GM23338 (cell line): ENCODE data around the gene SETBP1. TPM values are rescaled to one million over a fixed set of nuclear protein-coding genes. Genes with fewer than 3 reads are reported as not detected.

Source experiments
- ATAC-seq: fragments of 200-7000 bp; cut with Tn5 transposase; 3 replicates; pipeline ENCODE4 v1.9.1; 2020
- DNase-seq: peaks from one replicate; pipeline ENCODE4 v3.0.0-alpha.2; 2015; ENCODE audit warnings: low spot score
- H2AFZ ChIP-seq: fragments of 200-600 bp; sonication (generic); 2 replicates; pipeline ENCODE4 v1.8.0; 2016; ENCODE audit warnings: antibody characterized with exemption, mild to moderate bottlenecking, moderate library complexity
- H3F3A ChIP-seq: fragments of 200-600 bp; sonication (generic); replicated peaks from 2 replicates; pipeline ENCODE4 v1.8.0; 2017; ENCODE audit warnings: antibody characterized with exemption, mixed run types, low read depth
- H3K27ac ChIP-seq: fragments of 200-600 bp; sonication (generic); 2 replicates; pipeline ENCODE4 v1.6.1; 2016; ENCODE audit warnings: low read depth
- H3K27me3 ChIP-seq: fragments of 200-600 bp; sonication (generic); 2 replicates; pipeline ENCODE4 v1.8.0; 2016; ENCODE audit warnings: mild to moderate bottlenecking, mixed run types, moderate library complexity; ENCODE audit not compliant: insufficient read depth
- H3K36me3 ChIP-seq: fragments of 200-600 bp; sonication (generic); 2 replicates; pipeline ENCODE4 v1.8.0; 2016; ENCODE audit warnings: mild to moderate bottlenecking; ENCODE audit not compliant: insufficient read depth
- H3K4me1 ChIP-seq: fragments of 200-600 bp; sonication (generic); 2 replicates; pipeline ENCODE4 v1.8.0; 2016; ENCODE audit warnings: mild to moderate bottlenecking, moderate library complexity; ENCODE audit not compliant: insufficient read depth
- H3K4me2 ChIP-seq: fragments of 200-600 bp; sonication (generic); 2 replicates; pipeline ENCODE4 v1.7.1; 2017; ENCODE audit warnings: mixed run types
- H3K4me3 ChIP-seq: fragments of 200-600 bp; sonication (generic); 2 replicates; pipeline ENCODE4 v1.6.1; 2016; ENCODE audit warnings: mixed run types
- H3K79me2 ChIP-seq: fragments of 200-600 bp; sonication (generic); replicated peaks from 2 replicates; pipeline ENCODE4 v1.8.0; 2017; ENCODE audit warnings: mild to moderate bottlenecking; ENCODE audit not compliant: insufficient read depth
- H3K9me2 ChIP-seq: fragments of 200-600 bp; sonication (generic); 2 replicates; pipeline ENCODE4 v1.8.0; 2017; ENCODE audit not compliant: insufficient read depth
- H4K20me1 ChIP-seq: fragments of 200-600 bp; sonication (generic); replicated peaks from 2 replicates; pipeline ENCODE4 v1.8.0; 2017; ENCODE audit warnings: mild to moderate bottlenecking; ENCODE audit not compliant: insufficient read depth
- H3K27ac Mint-ChIP-seq: 2 replicates; pipeline ENCODE4 v1.8.0; 2020; ENCODE audit warnings: inconsistent platforms, mild to moderate bottlenecking, moderate library complexity, mixed read lengths
- H3K27me3 Mint-ChIP-seq: 3 replicates; pipeline ENCODE4 v1.8.0; 2022; ENCODE audit warnings: low read depth, mild to moderate bottlenecking, moderate library complexity, mixed read lengths, inconsistent platforms; ENCODE audit not compliant: insufficient read depth, poor library complexity
- H3K36me3 Mint-ChIP-seq: 3 replicates; pipeline ENCODE4 v1.8.0; 2021; ENCODE audit warnings: low read depth, mild to moderate bottlenecking, inconsistent platforms, moderate library complexity, mixed read lengths
- H3K4me1 Mint-ChIP-seq: 3 replicates; pipeline ENCODE4 v1.8.0; 2020; ENCODE audit warnings: mild to moderate bottlenecking, inconsistent platforms, mixed read lengths
- H3K4me3 Mint-ChIP-seq: 3 replicates; pipeline ENCODE4 v1.8.0; 2021; ENCODE audit warnings: moderate library complexity, mild to moderate bottlenecking, inconsistent platforms, mixed read lengths
- H3K9me3 Mint-ChIP-seq: 3 replicates; pipeline ENCODE4 v1.8.0; 2020; ENCODE audit warnings: moderate library complexity, mild to moderate bottlenecking, inconsistent platforms, mixed read lengths
- ETS1 ChIP-seq: IDR thresholded peaks from 2 replicates; pipeline ENCODE4 v1.6.1; 2016; ENCODE audit warnings: antibody characterized with exemption
- EZH2 ChIP-seq: fragments of 200-600 bp; sonication (generic); IDR thresholded peaks from one replicate; pipeline ENCODE4 v1.8.0; 2017; ENCODE audit warnings: antibody characterized with exemption, mild to moderate bottlenecking, low read depth; ENCODE audit not compliant: unreplicated experiment
- EZH2phosphoT487 ChIP-seq: fragments of 200-600 bp; sonication (generic); IDR thresholded peaks from one replicate; pipeline ENCODE4 v1.8.1; 2018; ENCODE audit warnings: antibody characterized with exemption; ENCODE audit not compliant: unreplicated experiment
- JUNB ChIP-seq: IDR thresholded peaks from one replicate; pipeline ENCODE4 v1.6.1; 2016; ENCODE audit warnings: antibody characterized with exemption; ENCODE audit not compliant: unreplicated experiment
- STAT1 ChIP-seq: IDR thresholded peaks from one replicate; pipeline ENCODE4 v1.6.1; 2016; ENCODE audit warnings: antibody characterized with exemption; ENCODE audit not compliant: unreplicated experiment
- ZNF114 ChIP-seq: fragments of 250-450 bp; sonication (Bioruptor Pico); IDR thresholded peaks from 2 replicates; pipeline ENCODE4 v1.5.0; 2020; ENCODE audit warnings: mild to moderate bottlenecking, moderate library complexity
- polyA plus RNA-seq: library from polyadenylated mRNA; unstranded; fragments of >200 nt; fragmentation: Nextera tagmentation; extraction: Ambion mirVana; gene quantifications from 2 replicates; pipeline ENCODE4 v1.2.1, GENCODE V29; 2016
- total RNA-seq: library from RNA; depleted of rRNA; stranded (reverse); fragments of >200 nt; shearing (Covaris generic); gene quantifications from 2 replicates; pipeline ENCODE4 v1.2.3, GENCODE V29; 2014
- TF ChIP-seq, protein P1 (sequence below): fragments of 250-450 bp; sonication (Bioruptor Pico); IDR thresholded peaks from 2 replicates; pipeline ENCODE4 v1.5.0; 2020; ENCODE audit warnings: mild to moderate bottlenecking, moderate library complexity

SETBP1 gene
- total and polyA plus RNA-seq, 2 experiments from 2014 or later = 1.6 to 5.5 TPM

- TF ChIP-seq, protein P1, sequence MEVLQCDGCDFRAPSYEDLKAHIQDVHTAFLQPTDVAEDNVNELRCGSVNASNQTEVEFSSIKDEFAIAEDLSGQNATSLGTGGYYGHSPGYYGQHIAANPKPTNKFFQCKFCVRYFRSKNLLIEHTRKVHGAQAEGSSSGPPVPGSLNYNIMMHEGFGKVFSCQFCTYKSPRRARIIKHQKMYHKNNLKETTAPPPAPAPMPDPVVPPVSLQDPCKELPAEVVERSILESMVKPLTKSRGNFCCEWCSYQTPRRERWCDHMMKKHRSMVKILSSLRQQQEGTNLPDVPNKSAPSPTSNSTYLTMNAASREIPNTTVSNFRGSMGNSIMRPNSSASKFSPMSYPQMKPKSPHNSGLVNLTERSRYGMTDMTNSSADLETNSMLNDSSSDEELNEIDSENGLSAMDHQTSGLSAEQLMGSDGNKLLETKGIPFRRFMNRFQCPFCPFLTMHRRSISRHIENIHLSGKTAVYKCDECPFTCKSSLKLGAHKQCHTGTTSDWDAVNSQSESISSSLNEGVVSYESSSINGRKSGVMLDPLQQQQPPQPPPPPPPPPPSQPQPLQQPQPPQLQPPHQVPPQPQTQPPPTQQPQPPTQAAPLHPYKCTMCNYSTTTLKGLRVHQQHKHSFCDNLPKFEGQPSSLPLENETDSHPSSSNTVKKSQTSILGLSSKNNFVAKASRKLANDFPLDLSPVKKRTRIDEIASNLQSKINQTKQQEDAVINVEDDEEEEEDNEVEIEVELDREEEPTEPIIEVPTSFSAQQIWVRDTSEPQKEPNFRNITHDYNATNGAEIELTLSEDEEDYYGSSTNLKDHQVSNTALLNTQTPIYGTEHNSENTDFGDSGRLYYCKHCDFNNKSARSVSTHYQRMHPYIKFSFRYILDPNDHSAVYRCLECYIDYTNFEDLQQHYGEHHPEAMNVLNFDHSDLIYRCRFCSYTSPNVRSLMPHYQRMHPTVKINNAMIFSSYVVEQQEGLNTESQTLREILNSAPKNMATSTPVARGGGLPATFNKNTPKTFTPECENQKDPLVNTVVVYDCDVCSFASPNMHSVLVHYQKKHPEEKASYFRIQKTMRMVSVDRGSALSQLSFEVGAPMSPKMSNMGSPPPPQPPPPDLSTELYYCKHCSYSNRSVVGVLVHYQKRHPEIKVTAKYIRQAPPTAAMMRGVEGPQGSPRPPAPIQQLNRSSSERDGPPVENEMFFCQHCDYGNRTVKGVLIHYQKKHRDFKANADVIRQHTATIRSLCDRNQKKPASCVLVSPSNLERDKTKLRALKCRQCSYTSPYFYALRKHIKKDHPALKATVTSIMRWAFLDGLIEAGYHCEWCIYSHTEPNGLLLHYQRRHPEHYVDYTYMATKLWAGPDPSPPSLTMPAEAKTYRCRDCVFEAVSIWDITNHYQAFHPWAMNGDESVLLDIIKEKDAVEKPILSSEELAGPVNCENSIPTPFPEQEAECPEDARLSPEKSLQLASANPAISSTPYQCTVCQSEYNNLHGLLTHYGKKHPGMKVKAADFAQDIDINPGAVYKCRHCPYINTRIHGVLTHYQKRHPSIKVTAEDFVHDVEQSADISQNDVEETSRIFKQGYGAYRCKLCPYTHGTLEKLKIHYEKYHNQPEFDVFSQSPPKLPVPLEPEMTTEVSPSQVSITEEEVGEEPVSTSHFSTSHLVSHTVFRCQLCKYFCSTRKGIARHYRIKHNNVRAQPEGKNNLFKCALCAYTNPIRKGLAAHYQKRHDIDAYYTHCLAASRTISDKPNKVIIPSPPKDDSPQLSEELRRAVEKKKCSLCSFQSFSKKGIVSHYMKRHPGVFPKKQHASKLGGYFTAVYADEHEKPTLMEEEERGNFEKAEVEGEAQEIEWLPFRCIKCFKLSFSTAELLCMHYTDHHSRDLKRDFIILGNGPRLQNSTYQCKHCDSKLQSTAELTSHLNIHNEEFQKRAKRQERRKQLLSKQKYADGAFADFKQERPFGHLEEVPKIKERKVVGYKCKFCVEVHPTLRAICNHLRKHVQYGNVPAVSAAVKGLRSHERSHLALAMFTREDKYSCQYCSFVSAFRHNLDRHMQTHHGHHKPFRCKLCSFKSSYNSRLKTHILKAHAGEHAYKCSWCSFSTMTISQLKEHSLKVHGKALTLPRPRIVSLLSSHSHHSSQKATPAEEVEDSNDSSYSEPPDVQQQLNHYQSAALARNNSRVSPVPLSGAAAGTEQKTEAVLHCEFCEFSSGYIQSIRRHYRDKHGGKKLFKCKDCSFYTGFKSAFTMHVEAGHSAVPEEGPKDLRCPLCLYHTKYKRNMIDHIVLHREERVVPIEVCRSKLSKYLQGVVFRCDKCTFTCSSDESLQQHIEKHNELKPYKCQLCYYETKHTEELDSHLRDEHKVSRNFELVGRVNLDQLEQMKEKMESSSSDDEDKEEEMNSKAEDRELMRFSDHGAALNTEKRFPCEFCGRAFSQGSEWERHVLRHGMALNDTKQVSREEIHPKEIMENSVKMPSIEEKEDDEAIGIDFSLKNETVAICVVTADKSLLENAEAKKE (CRISPR knock-in tag) = no peak
- no peak for TF ChIP-seq STAT1
- no peak for TF ChIP-seq ETS1
- no peak for TF ChIP-seq ZNF114
- no peak for TF ChIP-seq EZH2phosphoT487
Measured at GRCh38 chr18:44915661-44916060, 235.0 kb downstream of the SETBP1 start (continued).

- Mint-ChIP-seq H3K36me3 (no peaks in the 10 kb centered on the region), H3K9me3 (no peaks in the 10 kb centered on the region), H3K4me3 (no peak overlapping the region), H3K27me3 (no peaks in the 10 kb centered on the region), H3K27ac (no peak overlapping the region), H3K4me1 (no peaks in the 10 kb centered on the region)
- Histone ChIP-seq H2AFZ (no peak overlapping the region), H3F3A (no peaks in the 10 kb centered on the region), H3K4me3 (no peak overlapping the region), H3K4me1 (no peaks in the 10 kb centered on the region), H3K36me3 (no peaks in the 10 kb centered on the region), H3K9me2 (peaks cover 8% of the 10 kb centered on the region; the same call in 1 of the 2 replicates), H3K27me3 (no peaks in the 10 kb centered on the region), H3K4me2 (no peak overlapping the region), H3K27ac (no peak overlapping the region), H4K20me1 (no peaks in the 10 kb centered on the region), H3K79me2 (no peaks in the 10 kb centered on the region)
- DNase-seq = no peak
- no peak for ATAC-seq
- no peak for TF ChIP-seq EZH2phosphoT487
- TF ChIP-seq JUNB = no peak
- no peak for TF ChIP-seq EZH2
- TF ChIP-seq, protein P1 (CRISPR knock-in tag) = no peak
- TF ChIP-seq STAT1 = no peak
Measured at GRCh38 chr18:44916429-44917207, 235.9 kb downstream of the SETBP1 start.
